Measurements from ENCODE around the gene CCDC180. TPM values are rescaled to one million over a fixed set of nuclear protein-coding genes. Genes with fewer than 3 reads are reported as not detected.

The CCDC180 gene
- polyA plus RNA-seq, 1 donor from 2014 or later, result 5.8 TPM

GRCh38 chr9:97310023-97310422, 2.6 kb downstream of the CCDC180 start:
- H3K9me3 ChIP-seq (ENCODE audit: low read length), result no peaks in the 10 kb centered on the region
- H3K27ac ChIP-seq (ENCODE audit: low read length), result no peak overlapping the region
- H3K36me3 ChIP-seq (ENCODE audit: insufficient read depth, low read length), result no peaks in the 10 kb centered on the region
- TF ChIP-seq EP300 (conservative IDR thresholded peaks at IDR 0.05; ENCODE audit: poor library complexity, severe bottlenecking) (no peak), MXI1 (conservative IDR thresholded peaks at IDR 0.05; ENCODE audit: poor library complexity, severe bottlenecking) (no peak)
- no peak overlapping the region for H2AFZ ChIP-seq (ENCODE audit: low read depth, low read length)
- H3K79me2 ChIP-seq (replicated peaks; ENCODE audit: insufficient read depth, low read length), result no peaks in the 10 kb centered on the region
- no peak overlapping the region for H3K4me3 ChIP-seq (ENCODE audit: low read length)
- no peak overlapping the region for H3K9ac ChIP-seq (ENCODE audit: low read length)
- H3K4me2 ChIP-seq (ENCODE audit: low read length), result no peak overlapping the region
- no peaks in the 10 kb centered on the region for H4K20me1 ChIP-seq (ENCODE audit: insufficient read depth)
- no peaks in the 10 kb centered on the region for H3F3A ChIP-seq (ENCODE audit: insufficient read depth, low read length, poor library complexity, severe bottlenecking)
- H3K9me2 ChIP-seq (ENCODE audit: insufficient read depth, low read length), result no peaks in the 10 kb centered on the region
- H3K27me3 ChIP-seq (ENCODE audit: insufficient read depth, low read depth, low read length), result no peaks in the 10 kb centered on the region

GRCh38 chr9:97310896-97311295, 3.4 kb downstream of the CCDC180 start:
- H4K20me1 ChIP-seq (ENCODE audit: insufficient read depth), result no peaks in the 10 kb centered on the region
- H2AFZ ChIP-seq (ENCODE audit: low read depth, low read length), result no peak overlapping the region
- no peak overlapping the region for H3K4me3 ChIP-seq (ENCODE audit: low read length)
- H3K79me2 ChIP-seq (replicated peaks; ENCODE audit: insufficient read depth, low read length), result no peaks in the 10 kb centered on the region
- no peak overlapping the region for H3K4me2 ChIP-seq (ENCODE audit: low read length)
- H3K9ac ChIP-seq (ENCODE audit: low read length), result no peak overlapping the region
- H3K36me3 ChIP-seq (ENCODE audit: insufficient read depth, low read length), result no peaks in the 10 kb centered on the region
- H3K27ac ChIP-seq (ENCODE audit: low read length), result no peak overlapping the region
- no peaks in the 10 kb centered on the region for H3F3A ChIP-seq (ENCODE audit: insufficient read depth, low read length, poor library complexity, severe bottlenecking)
- no peaks in the 10 kb centered on the region for H3K27me3 ChIP-seq (ENCODE audit: insufficient read depth, low read depth, low read length)
- H3K9me2 ChIP-seq (ENCODE audit: insufficient read depth, low read length), result no peaks in the 10 kb centered on the region
- TF ChIP-seq REST (IDR thresholded peaks at IDR 0.05; ENCODE audit: borderline replicate concordance), result no peak
- TF ChIP-seq POLR2AphosphoS5 (IDR thresholded peaks at IDR 0.05), result no peak
- no peak for TF ChIP-seq TAF1 (IDR thresholded peaks at IDR 0.05; ENCODE audit: low read depth)
- TF ChIP-seq RAD21 (conservative IDR thresholded peaks at IDR 0.05), result no peak
- TF ChIP-seq CTCF (IDR thresholded peaks at IDR 0.05; ENCODE audit: poor library complexity, severe bottlenecking), result no peak
- no peak for TF ChIP-seq SMC3 (conservative IDR thresholded peaks at IDR 0.05; ENCODE audit: poor library complexity)
- TF ChIP-seq MXI1 (conservative IDR thresholded peaks at IDR 0.05; ENCODE audit: poor library complexity, severe bottlenecking), result no peak
- TF ChIP-seq EZH2 (IDR thresholded peaks at IDR 0.05; ENCODE audit: borderline replicate concordance, insufficient read depth, low read length, poor library complexity, severe bottlenecking), result no peak
- TF ChIP-seq EP300 (conservative IDR thresholded peaks at IDR 0.05; ENCODE audit: poor library complexity, severe bottlenecking), result no peak
- no peaks in the 10 kb centered on the region for H3K9me3 ChIP-seq (ENCODE audit: low read length)
